Lower leg skin (tissue), 3 donors: ENCODE measurements around the gene C1orf50.

Source experiments
- CTCF ChIP-seq, 3 donors: fragments of 450-650 bp; IDR thresholded peaks; one replicate each; pipeline ENCODE4 v1.5.1; 2016; ENCODE audit warnings: antibody characterized with exemption in 3 of 3, mild to moderate bottlenecking in 3 of 3, moderate library complexity in 2 of 3
- POLR2A ChIP-seq, 2 donors: fragments of 450-650 bp; IDR thresholded peaks; one replicate each; pipeline ENCODE4 v1.6.1; 2016 to 2017; ENCODE audit warnings: antibody characterized with exemption in 2 of 2, mild to moderate bottlenecking in 1 of 2, moderate library complexity in 1 of 2

GRCh38 chr1:42786097-42786496 lies 19.0 kb downstream of the C1orf50 start:
- TF ChIP-seq POLR2A (IDR thresholded peaks at IDR 0.05): no peak
- TF ChIP-seq CTCF (IDR thresholded peaks at IDR 0.05): no peak
